AG09309 (cell line): ENCODE data around the gene SCP2.
A peak's percentile ranks its signal among the peaks of the same experiment; 100 is the strongest.
"Not testable (repeated sequence)": the region's sequence is repeated elsewhere in the genome, so short reads cannot be mapped to it uniquely, and the experiment has no call there.

Experiments used
- DNase-seq: peaks from one replicate; pipeline ENCODE4 v3.0.0-alpha.2; 2010; ENCODE audit warnings: low read depth
- H3K4me3 ChIP-seq: 2 replicates; pipeline ENCODE4 v1.5.1; 2011; ENCODE audit warnings: mild to moderate bottlenecking, low read depth, low read length, moderate library complexity; ENCODE audit not compliant: control insufficient read depth
- TF ChIP-seq, protein P1 (sequence below): IDR thresholded peaks from 2 replicates; pipeline ENCODE4 v1.5.1; 2011; ENCODE audit warnings: mild to moderate bottlenecking, low read depth, low read length, inconsistent platforms; ENCODE audit not compliant: insufficient read depth, control insufficient read depth; ENCODE audit errors: missing control alignments

SCP2 gene

DNA sequence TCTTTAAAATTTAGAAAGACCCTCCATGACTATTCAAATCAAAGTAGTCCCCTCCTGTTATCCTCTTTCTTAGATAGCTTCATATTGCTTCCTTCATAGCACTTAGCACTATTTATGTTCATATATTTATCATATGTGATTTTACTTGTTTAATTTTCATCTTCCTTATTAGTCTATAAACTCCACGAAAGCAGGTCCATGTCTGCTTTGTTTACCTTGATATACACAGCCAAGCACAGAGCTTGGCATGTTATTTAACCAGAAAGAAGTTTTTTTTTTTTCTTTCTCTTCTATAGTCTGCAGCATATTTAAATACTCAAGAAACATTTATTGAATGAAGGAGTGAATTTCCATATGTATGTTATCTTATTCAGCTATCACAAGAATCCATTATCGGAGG lies 36.0 kb downstream of the SCP2 start:
- TF ChIP-seq, protein P1, sequence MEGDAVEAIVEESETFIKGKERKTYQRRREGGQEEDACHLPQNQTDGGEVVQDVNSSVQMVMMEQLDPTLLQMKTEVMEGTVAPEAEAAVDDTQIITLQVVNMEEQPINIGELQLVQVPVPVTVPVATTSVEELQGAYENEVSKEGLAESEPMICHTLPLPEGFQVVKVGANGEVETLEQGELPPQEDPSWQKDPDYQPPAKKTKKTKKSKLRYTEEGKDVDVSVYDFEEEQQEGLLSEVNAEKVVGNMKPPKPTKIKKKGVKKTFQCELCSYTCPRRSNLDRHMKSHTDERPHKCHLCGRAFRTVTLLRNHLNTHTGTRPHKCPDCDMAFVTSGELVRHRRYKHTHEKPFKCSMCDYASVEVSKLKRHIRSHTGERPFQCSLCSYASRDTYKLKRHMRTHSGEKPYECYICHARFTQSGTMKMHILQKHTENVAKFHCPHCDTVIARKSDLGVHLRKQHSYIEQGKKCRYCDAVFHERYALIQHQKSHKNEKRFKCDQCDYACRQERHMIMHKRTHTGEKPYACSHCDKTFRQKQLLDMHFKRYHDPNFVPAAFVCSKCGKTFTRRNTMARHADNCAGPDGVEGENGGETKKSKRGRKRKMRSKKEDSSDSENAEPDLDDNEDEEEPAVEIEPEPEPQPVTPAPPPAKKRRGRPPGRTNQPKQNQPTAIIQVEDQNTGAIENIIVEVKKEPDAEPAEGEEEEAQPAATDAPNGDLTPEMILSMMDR, result no peak

DNA sequence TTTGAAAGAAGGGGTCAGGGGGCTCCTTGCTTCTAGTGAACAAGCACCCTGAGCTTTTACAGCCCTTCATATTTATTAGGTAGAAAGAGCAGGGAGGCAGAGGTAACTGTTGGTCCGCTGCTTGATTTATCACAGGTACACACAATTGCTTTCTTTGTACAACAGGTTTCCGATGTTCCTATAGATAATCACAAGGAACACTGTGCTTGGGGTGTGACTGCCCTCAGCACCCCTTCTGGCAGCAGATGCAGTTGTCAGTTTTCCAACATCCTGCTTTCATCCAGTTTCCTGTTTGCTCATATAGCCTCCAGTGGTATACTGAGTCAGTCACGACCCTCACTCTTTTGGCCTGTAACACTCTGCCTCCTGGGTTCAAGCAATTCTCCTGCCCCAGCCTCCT lies 40.6 kb downstream of the SCP2 start:
- TF ChIP-seq, protein P1, result no peak
- no peak for DNase-seq
- H3K4me3 ChIP-seq, result no peak overlapping the region

More for the DNA sequence above, 36.0 kb downstream of the SCP2 start:
- DNase-seq, result no peak
- no peak overlapping the region for H3K4me3 ChIP-seq

DNA sequence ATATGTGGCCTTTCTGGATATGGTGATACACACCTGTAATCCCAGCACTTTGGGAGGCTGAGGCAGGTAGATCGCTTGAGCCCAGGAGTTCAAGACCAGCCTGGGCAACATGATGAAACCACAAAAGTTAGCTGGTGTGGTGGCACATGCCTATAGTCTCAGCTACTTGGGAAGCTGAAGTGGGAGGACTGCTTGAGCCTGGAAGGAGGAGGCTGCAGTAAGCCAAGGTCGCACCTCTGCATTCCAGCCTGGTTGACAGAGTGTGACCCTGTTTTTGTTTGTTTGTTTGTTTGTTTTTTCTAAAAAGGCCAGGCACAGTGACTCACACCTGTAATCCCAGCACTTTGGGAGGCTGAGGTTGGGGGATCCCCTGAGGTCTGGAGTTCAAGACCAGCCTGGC lies 42.2 kb downstream of the SCP2 start:
- H3K4me3 ChIP-seq, DNase-seq: not testable (repeated sequence)

DNA sequence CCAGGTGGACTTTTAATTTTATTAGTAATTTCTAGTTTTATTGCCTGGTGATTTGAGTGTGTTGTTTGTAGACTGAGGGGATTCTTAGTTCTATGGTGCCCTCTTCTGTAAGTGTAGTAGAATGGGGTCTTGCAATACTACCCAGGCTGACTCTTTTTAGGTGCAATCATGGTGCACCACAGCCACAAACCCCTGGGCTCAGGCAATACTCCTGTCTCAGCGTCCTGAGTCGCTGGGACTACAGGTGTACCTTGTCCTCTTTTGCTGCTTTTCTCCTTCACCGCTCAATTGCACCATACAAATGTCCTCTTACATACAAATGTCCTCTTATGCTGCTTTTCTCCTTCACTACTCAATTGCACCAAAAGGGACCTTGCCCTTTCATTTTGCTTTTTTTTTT lies 43.1 kb downstream of the SCP2 start:
- TF ChIP-seq, protein P1, result peak; percentile 8
- DNase-seq, result no peak
- H3K4me3 ChIP-seq, result no peak overlapping the region

DNA sequence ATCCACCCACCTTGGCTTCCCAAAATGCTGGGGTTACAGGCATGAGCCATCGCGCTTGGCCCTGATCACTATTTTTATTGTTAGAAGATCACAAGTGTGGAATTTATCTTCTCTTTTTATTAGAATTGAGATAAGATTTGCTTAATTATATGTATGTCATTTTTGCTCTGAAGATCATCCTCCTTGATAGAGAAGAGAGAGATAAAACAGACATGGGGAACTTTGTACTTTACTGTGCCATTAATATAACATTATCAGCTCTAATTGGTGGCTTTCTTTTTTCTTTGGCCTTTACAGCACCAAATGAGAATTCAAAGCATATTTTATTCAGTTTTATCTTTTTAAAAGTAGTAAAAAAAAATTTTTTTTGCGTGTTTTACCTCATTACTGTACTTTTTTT lies 46.8 kb downstream of the SCP2 start:
- TF ChIP-seq, protein P1, result no peak
- no peak overlapping the region for H3K4me3 ChIP-seq
- DNase-seq, result no peak

DNA sequence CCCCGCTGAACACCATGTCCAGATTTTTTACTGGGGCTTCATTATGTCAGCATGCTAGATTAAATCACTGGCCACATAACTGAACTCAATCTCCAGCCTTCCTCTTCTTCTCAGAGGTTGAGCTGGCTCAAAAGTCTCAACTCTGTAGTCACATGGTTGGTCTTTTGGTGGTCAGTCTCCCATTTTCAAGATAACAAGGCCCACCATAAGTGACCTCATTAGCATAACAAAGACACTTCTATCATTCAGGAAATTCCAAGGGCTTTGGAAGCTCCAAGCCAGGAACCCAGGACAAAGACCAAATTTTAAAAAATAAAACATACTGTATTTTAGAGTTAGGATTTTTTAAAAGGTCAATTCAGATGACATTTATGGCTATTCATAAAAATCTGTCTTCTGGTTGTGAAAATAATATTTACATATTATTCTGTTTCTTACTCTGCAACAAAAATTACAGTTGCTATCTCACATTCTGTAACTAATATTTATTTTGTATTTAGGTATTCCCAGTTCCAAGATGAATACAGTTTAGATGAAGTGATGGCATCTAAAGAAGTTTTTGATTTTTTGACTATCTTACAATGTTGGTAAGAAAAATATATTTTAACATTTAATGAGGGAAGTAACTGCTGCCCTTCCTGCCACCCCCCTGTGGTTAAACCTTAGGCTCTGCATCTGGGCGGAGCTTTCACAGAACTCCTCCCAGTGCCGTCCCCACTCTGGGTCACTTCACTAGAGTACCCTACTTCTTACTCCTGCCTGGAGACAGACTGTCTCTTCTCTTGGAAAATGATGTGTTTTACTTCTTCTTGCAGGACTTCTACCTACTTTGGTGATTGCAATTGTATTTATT lies 49.3 kb downstream of the SCP2 start:
- H3K4me3 ChIP-seq, result no peak overlapping the region
- TF ChIP-seq, protein P1, result no peak
- DNase-seq, result no peak

DNA sequence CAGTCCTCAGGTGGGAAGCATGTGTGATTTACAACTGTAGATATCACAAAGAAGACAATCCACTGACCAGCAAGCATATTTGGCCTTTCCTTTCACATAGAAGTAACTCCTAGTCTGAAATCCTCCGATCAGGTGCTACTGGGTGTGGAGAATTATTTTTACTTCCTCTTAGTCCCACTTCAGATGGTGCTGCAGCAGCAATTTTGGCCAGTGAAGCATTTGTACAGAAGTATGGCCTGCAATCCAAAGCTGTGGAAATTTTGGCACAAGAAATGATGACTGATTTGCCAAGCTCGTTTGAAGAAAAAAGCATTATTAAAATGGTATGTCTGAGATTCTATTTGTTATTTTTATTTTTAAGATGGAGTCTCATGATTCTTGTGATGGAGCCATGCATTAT lies 51.0 kb downstream of the SCP2 start:
- no peak overlapping the region for H3K4me3 ChIP-seq
- no peak for DNase-seq
- TF ChIP-seq, protein P1, result no peak

DNA sequence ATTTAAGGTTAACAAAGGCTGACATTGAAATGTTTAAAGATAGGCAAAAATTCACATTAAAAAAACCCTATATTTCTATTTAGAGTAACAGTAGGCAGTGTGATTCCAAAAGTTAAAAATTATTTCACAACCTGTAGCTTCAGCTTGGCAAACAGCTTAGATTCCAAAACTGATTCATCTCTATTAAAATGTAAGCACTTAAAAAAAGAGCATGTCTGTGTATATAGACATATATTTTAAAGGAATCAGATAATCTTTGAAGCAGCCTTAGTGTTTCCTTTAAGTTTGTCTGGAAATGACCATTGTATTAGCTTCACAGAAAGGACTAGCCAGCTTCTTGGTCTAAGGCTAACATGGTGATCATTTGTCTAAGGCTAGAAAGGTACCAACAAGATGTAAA lies 65.7 kb downstream of the SCP2 start:
- DNase-seq, H3K4me3 ChIP-seq: not testable (repeated sequence)
